ENCODE results near the gene IQGAP2. TPM values are rescaled to one million over a fixed set of nuclear protein-coding genes. Genes with fewer than 3 reads are reported as not detected.
"Not testable (repeated sequence)": the region's sequence is repeated elsewhere in the genome, so short reads cannot be mapped to it uniquely, and the experiment has no call there.

IQGAP2 gene
- total and polyA plus RNA-seq, 8 donors = 15.6 to 29.1 (median 17.1) TPM

GRCh38 chr5:76679231-76679630, 276.1 kb downstream of the IQGAP2 start:
- TF ChIP-seq CTCF (IDR thresholded peaks at IDR 0.05) = no peak
- no peak overlapping the region for H3K4me3 ChIP-seq
- no peak overlapping the region for H3K27ac ChIP-seq
- H3K36me3 ChIP-seq = peaks cover 0 to 33% of the 10 kb centered on the region in 2 donors
- ATAC-seq (peak; percentile 30), DNase-seq (no peak)
- H3K4me1 ChIP-seq = no peaks in the 10 kb centered on the region
- intact Hi-C loops (cut with DNase I) = no loop called here
- H3K27me3 ChIP-seq = no peaks in the 10 kb centered on the region
- H3K9me3 ChIP-seq = no peaks in the 10 kb centered on the region

- H3K27me3 ChIP-seq; DNase-seq; H3K4me1 ChIP-seq; H3K27ac ChIP-seq; ATAC-seq; intact Hi-C loops (cut with DNase I); H3K4me3 ChIP-seq; H3K9me3 ChIP-seq: not testable (repeated sequence)
- H3K36me3 ChIP-seq = peaks cover 0 to 21% of the 10 kb centered on the region in 2 donors
These were observed 277.7 kb downstream of the IQGAP2 start for GRCh38 chr5:76680826-76681225.

- Histone ChIP-seq H3K9me3 (no peaks in the 10 kb centered on the region), H3K27ac (no peak overlapping the region), H3K27me3 (no peaks in the 10 kb centered on the region), H3K4me3 (no peak overlapping the region), H3K36me3 (peaks cover 0 to 19% of the 10 kb centered on the region in 2 donors), H3K4me1 (no peaks in the 10 kb centered on the region)
- intact Hi-C loops (cut with DNase I) = no loop called here
- no peak for ATAC-seq
- no peak for TF ChIP-seq CTCF (IDR thresholded peaks at IDR 0.05)
- DNase-seq = no peak
These were observed 278.2 kb downstream of the IQGAP2 start for GRCh38 chr5:76681287-76681686.

GRCh38 chr5:76682387-76682786, 279.3 kb downstream of the IQGAP2 start:
- H3K9me3 ChIP-seq = no peaks in the 10 kb centered on the region
- ATAC-seq (no peak), DNase-seq (no peak)
- H3K4me3 ChIP-seq = no peak overlapping the region
- no peak overlapping the region for H3K27ac ChIP-seq
- no peaks in the 10 kb centered on the region for H3K27me3 ChIP-seq
- no peak for TF ChIP-seq CTCF (IDR thresholded peaks at IDR 0.05)
- H3K36me3 ChIP-seq = peaks cover 0 to 14% of the 10 kb centered on the region in 2 donors
- no peaks in the 10 kb centered on the region for H3K4me1 ChIP-seq
- intact Hi-C loops (cut with DNase I) = no loop called here

GRCh38 chr5:76683816-76684731, 281.0 kb downstream of the IQGAP2 start:
- H3K4me1 ChIP-seq = peaks cover 0 to under 1% of the 10 kb centered on the region in 2 donors
- no peak for TF ChIP-seq CTCF (IDR thresholded peaks at IDR 0.05)
- H3K36me3 ChIP-seq = peaks cover 0 to 6% of the 10 kb centered on the region in 2 donors
- no peak for DNase-seq
- H3K9me3 ChIP-seq = no peaks in the 10 kb centered on the region
- H3K27ac ChIP-seq = no peak overlapping the region
- no peak for ATAC-seq
- H3K27me3 ChIP-seq = no peaks in the 10 kb centered on the region
- H3K4me3 ChIP-seq = no peak overlapping the region
- intact Hi-C loops (cut with DNase I) = no loop called here

All from left lung (tissue), 10 donors.